K562 (cell line): ENCODE measurements around the gene LHPP. TPM values are rescaled to one million over a fixed set of nuclear protein-coding genes. Genes with fewer than 3 reads are reported as not detected.
A peak's percentile ranks its signal among the peaks of the same experiment; 100 is the strongest.

ENCODE experiments used
- ATAC-seq: fragments of 200-7000 bp; cut with Tn5 transposase; 3 replicates; pipeline ENCODE4 v1.9.1; 2020; ENCODE audit warnings: moderate library complexity
- BruUV-seq: library from RNA; stranded (reverse); fragments of 400-500 nt; replicated peaks from 2 replicates; lab custom pipeline; 2021; lab: Mats Ljungman, UMichigan
- CTCF ChIA-PET: fragments of 300-600 bp; formaldehyde crosslinking; extraction: SDS; loops from one replicate; lab custom pipeline; 2021; ENCODE audit warnings: low intra/inter-chr PET ratio; lab: Yijun Ruan, JAX
- POLR2A ChIA-PET: fragments of 300-600, 350-650 bp; sonication (Branson Sonifier 250); formaldehyde crosslinking; extraction: SDS; loops from one replicate; lab custom pipeline; 2021; ENCODE audit warnings: antibody characterized with exemption, inconsistent platforms; lab: Yijun Ruan, JAX
- DNase-seq, 4 experiments: peaks; one replicate each; pipeline versions ENCODE4 v3.0.0 to v3.0.0-alpha.2; 2011 to 2018; ENCODE audit warnings: low spot score in 3 of 4, mixed read lengths in 3 of 4; ENCODE audit errors: extremely low read depth in 1 of 4
- FAIRE-seq: peaks from 2 replicates; lab custom pipeline; 2011; peaks lifted over from hg19 to GRCh38; lab: Jason Lieb, UNC
- H2AFZ ChIP-seq: 2 replicates; pipeline ENCODE4 v1.6.0; 2011; ENCODE audit warnings: low read depth, low read length, control low read depth, inconsistent platforms
- H3K27ac ChIP-seq: fragments of 200-600 bp; 3 replicates; pipeline ENCODE4 v1.8.0; 2011; ENCODE audit warnings: low read depth, mild to moderate bottlenecking, control low read depth, inconsistent platforms, low read length, moderate library complexity, mixed read lengths; ENCODE audit errors: extremely low read depth
- H3K27me3 ChIP-seq, 2 experiments: fragments of 300-600 bp in 1 of 2; 2 replicates in 1 of 2; 3 replicates in 1 of 2; pipeline versions ENCODE4 v1.6.0 to v1.8.0; 2011; ENCODE audit warnings: inconsistent platforms in 2 of 2, low read length in 2 of 2, mild to moderate bottlenecking in 1 of 2, mixed read lengths in 1 of 2, moderate library complexity in 1 of 2; ENCODE audit not compliant: control insufficient read depth in 2 of 2, insufficient read depth in 2 of 2
- H3K36me3 ChIP-seq: fragments of 300-600 bp; 3 replicates; pipeline ENCODE4 v1.8.0; 2011; ENCODE audit warnings: mild to moderate bottlenecking, low read length, inconsistent platforms; ENCODE audit not compliant: control insufficient read depth, insufficient read depth
- H3K4me1 ChIP-seq, 2 experiments: fragments of 200-600 bp in 1 of 2; replicated peaks in 1 of 2; 2 replicates in 1 of 2; 3 replicates in 1 of 2; pipeline versions ENCODE4 v1.5.1 to v1.8.0; 2011; ENCODE audit warnings: inconsistent platforms in 2 of 2, low read length in 2 of 2, mild to moderate bottlenecking in 1 of 2, mixed read lengths in 1 of 2, moderate library complexity in 1 of 2; ENCODE audit not compliant: control insufficient read depth in 2 of 2, insufficient read depth in 2 of 2
- H3K4me2 ChIP-seq: 2 replicates; pipeline ENCODE4 v1.6.1; 2011; ENCODE audit warnings: low read length, control low read depth, inconsistent platforms, mixed read lengths; ENCODE audit not compliant: insufficient read depth
- H3K4me3 ChIP-seq: fragments of 200-600 bp; sonication (generic), shearing (Covaris generic); 2 replicates; pipeline ENCODE4 v1.5.1; 2016; ENCODE audit warnings: control low read depth, inconsistent platforms
- H3K79me2 ChIP-seq: fragments of 200-600 bp; 3 replicates; pipeline ENCODE4 v1.8.0; 2011; ENCODE audit warnings: low read length, inconsistent platforms; ENCODE audit not compliant: control insufficient read depth, insufficient read depth
- H3K9ac ChIP-seq, 2 experiments: 2 replicates each; pipeline versions ENCODE4 v1.6.0 to v1.6.1; 2011; ENCODE audit warnings: low read depth in 2 of 2, low read length in 2 of 2, control low read depth in 1 of 2, inconsistent platforms in 1 of 2, mild to moderate bottlenecking in 1 of 2, mixed read lengths in 1 of 2; ENCODE audit not compliant: insufficient read depth in 1 of 2
- H3K9me1 ChIP-seq: one replicate; pipeline ENCODE4 v1.6.0; 2011; ENCODE audit warnings: inconsistent platforms, mild to moderate bottlenecking, low read length, moderate library complexity; ENCODE audit not compliant: control insufficient read depth, insufficient read depth
- H3K9me3 ChIP-seq: replicated peaks from 2 replicates; pipeline ENCODE4 v1.5.1; 2011; ENCODE audit warnings: low read depth, low read length, inconsistent platforms; ENCODE audit not compliant: control insufficient read depth, insufficient read depth
- H4K20me1 ChIP-seq: replicated peaks from 2 replicates; pipeline ENCODE4 v1.6.1; 2011; ENCODE audit warnings: low read length, inconsistent platforms, mixed read lengths; ENCODE audit not compliant: control insufficient read depth, insufficient read depth
- BCOR ChIP-seq: fragments of 450-650 bp; IDR thresholded peaks from 2 replicates; pipeline ENCODE4 v1.6.1; 2016
- GTF2F1 ChIP-seq: IDR thresholded peaks from 2 replicates; pipeline ENCODE4 v1.6.1; 2011; ENCODE audit warnings: low read depth, low read length, improper control_type of control experiment
- KLF6 ChIP-seq: fragments of 250-450 bp; sonication (Bioruptor Pico); IDR thresholded peaks from 2 replicates; pipeline ENCODE4 v1.4.0; 2020; ENCODE audit warnings: mild to moderate bottlenecking, moderate library complexity, borderline replicate concordance
- SIN3A ChIP-seq, 2 experiments: fragments of 150-350 bp in 1 of 2; IDR thresholded peaks; 2 replicates each; pipeline ENCODE4 v1.6.1; 2011 to 2016; ENCODE audit warnings: borderline replicate concordance in 2 of 2, low read depth in 2 of 2, low read length in 2 of 2, mild to moderate bottlenecking in 2 of 2, moderate library complexity in 2 of 2; ENCODE audit not compliant: control insufficient read depth in 1 of 2
- ZBTB33 ChIP-seq: sonication (generic); formaldehyde crosslinking; IDR thresholded peaks from 2 replicates; pipeline ENCODE4 v1.8.1; 2023; ENCODE audit warnings: mild to moderate bottlenecking, missing genetic modification reagents
- ZFX ChIP-seq: sonication (generic); formaldehyde crosslinking; IDR thresholded peaks from 2 replicates; pipeline ENCODE4 v1.8.0; 2022; ENCODE audit warnings: mild to moderate bottlenecking, missing genetic modification reagents, moderate library complexity
- WGBS: fragments of 100-300 bp; shearing (Covaris generic); methylation state at CpG from one replicate; pipeline ENCODE4 v1.1.6; 2016; ENCODE audit warnings: low coverage, mixed read lengths; ENCODE audit not compliant: insufficient coverage; ENCODE audit errors: missing lambda C conversion rate; 5-methylcytosine and 5-hydroxymethylcytosine counted together
- in situ Hi-C: fragments of 300-500 bp; cut with MboI; formaldehyde crosslinking; loops from 4 replicates; pipeline ENCODE4 v1.15.0; 2018; ENCODE audit warnings: inconsistent platforms, mixed read lengths
- intact Hi-C: fragments of 100-400 bp; cut with micrococcal nuclease; formaldehyde crosslinking; loops from 2 replicates; pipeline ENCODE4 v1.14.2; 2022
- polyA plus RNA-seq, 8 experiments: library from polyadenylated mRNA; depleted of rRNA in 4 of 8; stranded (reverse) in 5 of 8; unstranded in 3 of 8; fragments of >200 nt; fragmentation: Nextera tagmentation in 2 of 8; fragmentation: Illumina TruSeq in 1 of 8; extraction: Ambion mirVana in 2 of 8; extraction: Trizol in 1 of 8; gene quantifications; 2 replicates each; pipeline versions ENCODE4 v1.2.1 to v1.2.3, GENCODE V29; 2011 to 2014; ENCODE audit warnings: inconsistent platforms in 1 of 8, missing spikeins in 1 of 8
- total RNA-seq, 7 experiments: library from RNA; depleted of rRNA in 6 of 7; stranded (reverse); fragments of >200 nt in 6 of 7; fragmentation: Illumina TruSeq in 2 of 7; extraction: Trizol in 2 of 7; gene quantifications; 2 replicates each; pipeline versions ENCODE4 v1.2.1 to v1.2.3, GENCODE V29; 2011 to 2021; ENCODE audit warnings: low replicate concordance in 1 of 7
- TF ChIP-seq, protein P1 (sequence below): fragments of 450-650 bp; IDR thresholded peaks from 2 replicates; pipeline ENCODE4 v1.6.1; 2018; ENCODE audit warnings: mild to moderate bottlenecking, low read depth; ENCODE audit not compliant: partially characterized antibody

LHPP gene
- total and polyA plus RNA-seq, 9 of the 15 experiments (the other 6 are each of a cell fraction or from before 2014, with no cell fraction given), result 0.34 to 7.4 (median 3.0) TPM

GRCh38 chr10:124522933-124523871, 61.6 kb downstream of the LHPP start:
- H4K20me1 ChIP-seq, result no peaks in the 10 kb centered on the region
- ChIA-PET POLR2A (interaction anchor here (0.7 kb wide), 1 partner anchor 12 kb away, joined by 3 read pairs; no protein-coding TSS in a partner anchor), CTCF (no interaction called here)
- H3K4me3 ChIP-seq, result no peak overlapping the region
- in situ Hi-C loops, result loop anchor here (25.0 kb wide), 1 partner anchor 511 kb away; no protein-coding TSS in a partner anchor
- intact Hi-C loops, result no loop called here
- H3K36me3 ChIP-seq, result no peaks in the 10 kb centered on the region
- DNase-seq (no peak), ATAC-seq (peak; percentile 34; the same call in 1 of the 3 replicates), FAIRE-seq (no peak)
- peaks cover 0 to 6% of the 10 kb centered on the region in 2 experiments; a peak in 1 of 5 replicates for H3K27me3 ChIP-seq
- WGBS, result 35% methylated on average over 31 of the region's 31 CpGs
- H3K9ac ChIP-seq, result peak overlapping the region in 1 of 2 experiments; percentile 13; a peak in 2 of 4 replicates
- no peak overlapping the region for H2AFZ ChIP-seq
- no peaks in the 10 kb centered on the region for H3K9me3 ChIP-seq
- no TSS peak for BruUV-seq
- no peak overlapping the region for H3K4me2 ChIP-seq
- TF ChIP-seq GTF2F1 (no peak), BCOR (no peak), KLF6 (CRISPR knock-in tag) (no peak), ZFX (CRISPR knock-in tag) (no peak), ZBTB33 (CRISPR knock-in tag) (peak; percentile 67), SIN3A (IDR thresholded peaks at IDR 0.05; ENCODE audit: borderline replicate concordance in 2 of 2, control insufficient read depth in 1 of 2, low read depth in 2 of 2, low read length in 2 of 2) (no peak)
- TF ChIP-seq, protein P1, sequence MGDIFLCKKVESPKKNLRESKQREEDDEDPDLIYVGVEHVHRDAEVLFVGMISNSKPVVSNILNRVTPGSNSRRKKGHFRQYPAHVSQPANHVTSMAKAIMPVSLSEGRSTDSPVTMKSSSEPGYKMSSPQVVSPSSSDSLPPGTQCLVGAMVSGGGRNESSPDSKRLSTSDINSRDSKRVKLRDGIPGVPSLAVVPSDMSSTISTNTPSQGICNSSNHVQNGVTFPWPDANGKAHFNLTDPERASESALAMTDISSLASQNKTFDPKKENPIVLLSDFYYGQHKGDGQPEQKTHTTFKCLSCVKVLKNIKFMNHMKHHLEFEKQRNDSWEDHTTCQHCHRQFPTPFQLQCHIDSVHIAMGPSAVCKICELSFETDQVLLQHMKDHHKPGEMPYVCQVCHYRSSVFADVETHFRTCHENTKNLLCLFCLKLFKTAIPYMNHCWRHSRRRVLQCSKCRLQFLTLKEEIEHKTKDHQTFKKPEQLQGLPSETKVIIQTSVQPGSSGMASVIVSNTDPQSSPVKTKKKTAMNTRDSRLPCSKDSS, result no peak
- peaks cover 0 to 45% of the 10 kb centered on the region in 2 experiments; a peak in 2 of 5 replicates for H3K4me1 ChIP-seq
- H3K79me2 ChIP-seq, result no peaks in the 10 kb centered on the region
- no peak overlapping the region for H3K27ac ChIP-seq
- H3K9me1 ChIP-seq, result no peaks in the 10 kb centered on the region
